Hippocampal formation (tissue), 2 donors: ENCODE results near the gene DOK6.
A peak's percentile ranks its signal among the peaks of the same experiment; 100 is the strongest.
"Not testable (repeated sequence)": the region's sequence is repeated elsewhere in the genome, so short reads cannot be mapped to it uniquely, and the experiment has no call there.

ENCODE experiments used
- DNase-seq, 2 donors: peaks; one replicate each; lab custom pipeline; 2025; lab: John Stamatoyannopoulos, UW

DOK6 gene

DNA sequence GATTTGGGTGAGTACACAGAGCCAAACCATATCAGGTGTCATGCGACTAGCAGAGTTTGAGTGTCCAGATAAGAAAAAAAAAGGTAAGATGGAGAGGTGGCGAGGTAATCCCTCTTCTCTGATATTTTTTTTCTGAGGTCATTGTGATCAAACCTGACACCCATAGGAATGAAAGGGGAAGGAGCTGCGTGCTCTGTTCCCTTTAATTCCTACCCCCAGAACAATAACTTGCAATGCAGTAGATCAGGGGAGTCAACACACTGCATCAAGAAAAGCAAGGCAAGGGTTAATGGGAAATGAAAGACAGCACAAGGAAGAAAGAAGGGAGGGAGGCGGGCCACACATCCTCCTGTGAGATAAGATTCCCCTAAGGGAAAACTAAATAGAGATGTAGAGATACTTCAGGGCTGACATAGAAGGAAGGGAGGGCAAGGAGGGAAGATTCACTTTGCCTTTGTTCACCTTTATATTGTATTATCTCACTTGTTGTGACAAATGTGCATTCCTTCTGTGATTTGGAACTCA lies 414.2 kb downstream of the DOK6 start:
- no peak for DNase-seq

DNA sequence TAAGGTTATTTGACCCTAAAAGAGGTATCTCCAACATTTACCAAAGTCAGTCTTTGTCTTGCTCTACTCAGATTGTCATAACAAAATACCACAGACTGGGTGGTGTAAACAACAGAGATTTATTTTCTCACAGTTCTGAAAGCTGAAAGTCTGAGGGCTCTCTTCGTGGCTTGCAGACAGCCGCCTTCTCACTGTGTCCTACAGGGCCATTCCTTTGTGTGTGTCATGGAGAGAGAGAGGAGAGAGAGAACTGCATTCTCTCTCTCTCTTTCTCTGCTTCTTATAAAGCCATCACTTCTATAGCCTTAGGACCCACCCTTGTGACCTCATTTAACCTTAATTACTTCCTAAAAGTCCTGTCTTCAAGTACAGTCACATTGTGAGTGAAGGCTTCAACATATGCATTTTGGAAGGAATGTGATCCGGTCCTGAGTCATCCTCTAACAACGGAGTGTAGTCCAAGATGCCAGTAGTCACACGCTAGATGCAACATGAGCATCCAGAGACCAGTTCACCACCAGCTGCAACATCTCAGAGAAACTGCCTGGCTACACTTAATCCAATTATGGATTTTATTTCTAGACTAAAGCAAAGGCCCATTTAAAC lies 416.8 kb downstream of the DOK6 start:
- DNase-seq, result no peak

DNA sequence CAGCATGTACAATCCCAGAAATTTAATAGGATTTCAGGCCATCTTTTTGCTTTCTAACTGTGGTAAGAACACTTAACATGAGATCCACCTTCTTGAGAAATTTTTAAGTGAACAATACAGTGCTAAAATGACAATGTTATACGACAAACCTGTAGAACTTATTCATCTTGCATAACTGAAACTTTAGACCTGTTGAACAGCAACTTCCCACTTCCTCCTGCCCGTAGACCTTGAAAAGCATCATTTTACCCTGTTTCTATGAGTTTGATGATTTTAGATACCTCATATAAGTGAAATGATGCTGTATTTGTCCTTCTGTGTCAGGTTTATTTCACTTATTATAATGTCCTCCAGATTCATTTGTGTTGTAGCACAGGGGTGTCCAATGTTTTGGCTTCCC lies 418.8 kb downstream of the DOK6 start:
- no peak for DNase-seq

DNA sequence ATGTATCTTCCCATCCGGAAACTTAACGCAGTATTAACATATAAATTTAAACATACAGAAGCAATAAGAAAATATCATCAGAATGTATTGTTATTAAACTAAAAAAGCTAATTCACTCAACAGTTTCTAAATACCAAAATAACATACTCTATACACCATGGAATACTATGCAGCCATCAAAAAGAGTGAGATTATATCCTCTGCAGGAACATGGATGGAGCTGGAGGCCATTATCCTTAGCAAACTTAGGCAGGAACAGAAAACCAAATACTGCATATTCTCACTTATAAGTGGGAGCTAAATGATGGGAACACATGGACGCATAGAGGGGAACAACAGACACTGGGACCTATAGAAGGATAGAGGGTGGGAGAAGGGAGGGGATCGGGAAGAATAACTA lies 419.9 kb downstream of the DOK6 start:
- DNase-seq, result no peak

DNA sequence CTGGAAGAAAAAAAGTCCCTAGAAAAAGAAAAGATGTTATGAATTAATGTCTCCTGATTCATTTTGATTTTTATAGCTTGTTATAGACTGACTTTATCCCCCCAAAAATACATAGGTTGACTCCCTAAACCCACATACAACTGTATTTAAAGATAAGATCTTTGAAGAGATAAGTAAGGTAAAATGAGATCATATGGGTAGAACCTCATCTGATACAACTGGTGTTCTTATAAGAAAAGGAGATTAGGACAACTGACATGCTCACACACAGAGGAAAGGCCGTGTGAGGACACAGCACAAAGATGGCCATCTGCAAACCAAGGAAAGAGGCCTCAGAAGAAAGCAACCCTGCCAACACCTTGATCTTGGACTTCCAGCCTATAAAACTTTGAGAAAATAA lies 429.5 kb downstream of the DOK6 start:
- no peak for DNase-seq

DNA sequence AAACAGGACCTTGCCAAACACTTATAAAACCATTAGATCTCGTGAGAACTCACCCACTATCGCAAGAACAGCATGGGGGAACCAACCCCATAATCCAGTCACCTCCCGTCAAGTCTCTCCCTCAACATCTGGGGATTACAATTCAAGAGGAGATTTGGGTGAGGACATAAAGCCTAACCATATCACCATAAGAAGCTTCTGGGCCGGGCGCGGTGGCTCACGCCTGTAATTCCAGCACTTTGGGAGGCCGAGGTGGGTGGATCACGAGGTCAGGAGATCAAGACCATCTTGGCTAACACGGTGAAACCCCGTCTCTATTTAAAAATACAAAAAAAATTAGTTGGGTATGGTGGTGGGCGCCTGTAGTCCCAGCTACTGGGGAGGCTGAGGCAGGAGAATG lies 434.3 kb downstream of the DOK6 start:
- not testable (repeated sequence) for DNase-seq

DNA sequence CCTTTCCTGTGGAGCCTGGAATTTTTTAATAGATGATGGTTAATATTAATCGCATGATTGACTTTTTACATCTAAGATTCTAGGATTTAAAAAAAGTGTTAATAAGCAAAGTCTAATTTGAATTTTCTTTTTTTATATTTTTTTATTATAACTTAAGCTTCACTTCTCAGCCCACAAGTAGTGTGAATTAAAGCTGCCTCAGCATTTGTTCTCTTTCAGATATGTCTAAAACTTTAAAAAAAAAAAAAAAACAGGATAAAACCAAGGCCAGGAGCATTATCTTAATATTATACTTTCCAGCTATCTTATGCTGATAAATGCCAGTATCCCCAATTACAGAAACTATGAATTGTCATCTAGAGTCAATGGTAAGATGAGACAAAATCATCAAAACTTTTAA lies 437.3 kb downstream of the DOK6 start:
- DNase-seq, result no peak

DNA sequence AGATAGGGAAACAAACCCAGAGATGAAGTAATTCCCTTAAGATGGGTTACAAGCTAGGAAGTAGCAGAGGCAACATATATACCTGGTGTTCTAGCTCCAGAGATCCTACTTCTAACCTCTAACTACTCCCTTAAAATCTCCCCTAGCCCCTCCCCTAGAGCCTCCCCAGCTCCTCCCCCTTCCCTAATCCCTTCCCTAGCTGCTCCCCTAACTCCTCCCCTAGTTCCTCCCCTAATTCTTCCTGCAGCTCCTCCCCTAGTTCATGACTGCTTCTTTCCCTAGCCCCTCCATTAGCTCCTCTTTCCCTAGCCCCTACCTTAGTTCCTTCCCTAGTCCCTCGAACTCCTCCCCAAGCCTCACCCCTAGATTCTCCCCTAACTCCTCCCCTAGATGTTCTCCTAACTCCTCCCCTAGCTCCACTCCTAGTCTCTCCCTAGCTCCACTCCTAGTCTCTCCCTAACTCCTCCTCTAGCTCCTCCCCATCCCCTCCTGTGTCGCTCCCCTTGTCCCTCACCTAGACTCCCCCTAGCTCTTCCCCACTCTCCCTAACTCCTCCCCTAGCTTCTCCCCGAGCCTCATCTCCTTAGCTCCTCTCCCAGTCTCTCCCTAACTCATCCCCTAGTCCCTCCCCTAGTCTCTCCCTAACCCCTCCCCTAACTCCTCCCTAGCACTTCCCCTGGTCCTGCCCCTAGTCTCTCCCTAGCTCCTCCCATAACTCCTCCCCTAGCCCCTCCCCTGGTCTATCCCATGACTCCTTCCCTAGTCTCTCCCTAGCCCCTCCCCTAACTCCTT lies 438.1 kb downstream of the DOK6 start:
- no peak for DNase-seq

DNA sequence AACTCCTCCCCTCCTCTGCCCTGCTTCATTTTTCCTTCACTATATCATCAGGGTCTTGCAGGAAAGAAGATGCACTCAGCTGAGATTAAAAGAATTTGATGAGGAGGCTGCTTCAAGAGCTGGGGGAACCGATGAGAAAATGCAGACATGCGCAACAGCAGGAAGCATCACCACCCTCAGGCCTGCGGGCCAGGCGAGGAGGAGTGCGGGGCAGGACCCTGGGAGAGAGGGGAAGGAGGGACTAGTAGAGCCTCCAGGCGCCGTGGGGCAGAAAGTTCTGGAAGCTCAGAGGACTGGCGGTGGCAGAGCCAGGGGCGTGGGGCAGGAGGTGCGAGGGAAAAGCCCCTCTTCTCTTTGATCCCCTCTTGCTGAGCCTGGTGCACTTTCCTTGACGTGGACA lies 438.8 kb downstream of the DOK6 start:
- DNase-seq, result no peak

DNA sequence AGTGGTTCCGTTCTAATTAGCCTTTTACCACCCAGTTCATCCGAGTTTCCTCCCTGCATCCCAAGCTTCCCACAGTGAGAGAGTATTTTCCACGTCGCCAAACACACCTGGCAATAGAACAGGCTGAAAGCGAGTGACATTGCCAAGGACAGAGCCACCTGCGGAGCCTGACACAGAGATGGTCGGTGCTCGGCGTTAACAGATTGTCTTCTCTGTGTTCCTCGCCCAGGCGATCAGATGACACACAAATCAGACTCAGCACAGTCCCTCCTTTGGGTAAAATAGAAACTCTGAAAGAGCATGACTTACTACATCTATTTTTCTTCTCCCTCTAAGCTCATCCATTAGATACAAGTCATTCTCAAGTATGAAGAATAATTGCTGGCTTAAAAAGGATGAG lies 439.3 kb downstream of the DOK6 start:
- no peak for DNase-seq

DNA sequence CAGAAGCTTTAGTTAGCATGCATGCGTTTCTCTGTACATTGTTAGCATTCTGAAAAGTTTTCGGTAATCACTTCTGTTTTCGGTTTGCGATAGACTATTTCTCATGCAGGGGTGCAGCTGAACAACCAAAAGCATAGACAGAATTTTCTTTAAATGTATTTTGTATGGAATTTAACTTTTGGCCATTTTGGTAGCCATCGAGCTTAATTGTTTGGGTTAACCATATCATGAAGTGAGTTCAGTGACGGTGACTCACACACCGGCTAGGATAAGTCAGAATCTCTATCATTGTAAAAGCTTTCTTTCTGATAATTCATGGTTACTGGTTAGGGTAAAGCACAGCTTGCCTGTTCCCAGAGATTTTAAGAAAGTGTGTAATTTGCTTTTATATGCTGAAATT lies 439.8 kb downstream of the DOK6 start:
- no peak for DNase-seq

DNA sequence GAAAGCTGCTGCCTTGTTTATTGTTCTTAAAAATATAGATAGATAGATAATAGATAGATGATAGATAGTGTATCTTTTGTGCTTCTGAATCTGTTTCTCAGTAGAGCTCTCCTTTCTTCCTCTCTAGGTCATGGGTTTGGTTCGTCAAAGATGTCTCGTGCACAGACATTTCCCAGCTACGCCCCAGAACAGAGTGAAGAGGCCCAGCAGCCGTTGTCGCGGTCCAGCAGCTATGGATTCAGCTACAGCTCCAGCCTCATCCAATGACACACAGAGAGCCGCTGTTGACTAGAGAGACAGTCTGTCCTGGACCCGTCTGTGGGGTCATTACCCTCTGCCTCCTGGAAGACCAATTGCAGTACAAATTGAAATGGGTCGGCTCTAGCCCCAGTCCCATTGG lies 440.4 kb downstream of the DOK6 start:
- DNase-seq, result no peak

DNA sequence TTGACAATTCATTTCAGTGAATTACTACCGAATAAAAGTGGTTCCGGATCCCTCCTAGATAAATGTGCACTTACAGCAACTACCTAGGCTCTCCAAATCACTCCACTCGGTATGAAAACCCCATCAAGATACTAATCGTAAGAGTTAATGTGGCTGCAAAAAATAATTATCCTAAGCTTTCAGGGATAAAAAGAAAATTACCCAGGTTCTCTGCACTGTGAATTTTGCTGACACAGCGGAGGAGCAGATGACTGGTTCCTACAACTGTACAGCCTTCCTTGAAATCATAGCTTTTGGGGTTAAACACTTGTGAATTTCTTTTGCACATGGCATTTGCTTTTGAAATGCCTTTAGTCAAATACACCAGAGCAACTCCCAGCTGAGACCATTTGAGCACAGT lies 442.3 kb downstream of the DOK6 start:
- no peak for DNase-seq

DNA sequence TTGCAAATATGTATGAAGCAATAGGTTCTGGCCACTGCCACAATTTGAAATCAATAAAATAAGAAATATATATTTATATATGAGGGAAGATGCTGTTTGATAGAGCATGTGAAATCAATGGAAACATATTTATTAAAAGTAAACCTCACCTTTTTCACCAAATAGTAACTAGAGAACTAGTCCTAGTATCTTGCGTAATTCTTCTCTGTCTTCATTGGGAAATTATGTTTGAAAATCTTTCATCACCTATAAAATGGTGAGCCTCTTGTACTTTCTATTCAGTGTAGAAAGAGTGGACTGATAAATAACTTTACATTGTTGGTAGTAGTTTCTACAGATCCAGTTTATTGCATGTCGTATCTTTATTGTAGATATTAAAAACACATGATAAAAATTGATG lies 444.0 kb downstream of the DOK6 start:
- no peak for DNase-seq

DNA sequence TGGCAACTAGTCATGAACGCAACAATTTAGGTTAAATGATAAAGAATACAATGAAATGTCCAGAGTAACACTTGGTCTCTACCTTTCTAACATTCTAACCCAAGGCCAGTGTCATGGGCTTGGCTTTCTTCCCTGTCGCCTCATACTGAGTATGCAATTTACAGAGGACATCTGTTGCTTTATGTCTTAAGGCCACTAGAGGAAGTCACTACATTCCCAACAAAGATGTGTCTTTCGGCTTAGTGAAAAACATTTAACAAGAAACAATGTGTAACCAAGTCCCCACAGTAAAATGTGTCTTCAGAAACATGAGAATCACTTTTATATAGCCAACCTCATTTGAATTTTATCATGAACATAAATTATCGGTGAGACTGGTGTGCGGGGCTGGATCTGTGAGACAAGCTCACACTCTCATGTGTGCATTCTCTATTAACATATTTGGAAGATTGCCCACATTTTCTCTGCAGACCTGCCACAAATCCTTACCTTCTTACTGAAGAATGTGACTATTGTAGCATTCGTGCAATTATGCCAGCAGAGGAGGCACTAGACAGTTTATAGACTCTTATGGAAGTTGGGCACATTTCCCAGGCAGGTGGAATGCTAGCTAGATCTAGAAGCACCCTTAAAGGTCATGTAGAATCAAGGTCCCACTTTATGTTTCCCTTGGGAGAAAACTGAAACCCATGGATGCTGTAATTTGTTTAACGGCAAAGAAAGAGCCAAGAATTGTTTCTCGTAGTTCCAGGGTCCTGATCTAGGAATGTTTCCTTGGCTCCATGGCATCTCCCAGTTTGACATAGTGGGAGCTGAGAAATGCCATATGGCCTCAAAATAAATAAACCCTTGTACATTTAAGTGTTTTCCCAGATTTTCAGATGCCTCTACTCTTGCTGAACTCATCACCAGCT lies 445.2 kb downstream of the DOK6 start:
- peak in 1 of 2 donors; percentile 5 for DNase-seq

DNA sequence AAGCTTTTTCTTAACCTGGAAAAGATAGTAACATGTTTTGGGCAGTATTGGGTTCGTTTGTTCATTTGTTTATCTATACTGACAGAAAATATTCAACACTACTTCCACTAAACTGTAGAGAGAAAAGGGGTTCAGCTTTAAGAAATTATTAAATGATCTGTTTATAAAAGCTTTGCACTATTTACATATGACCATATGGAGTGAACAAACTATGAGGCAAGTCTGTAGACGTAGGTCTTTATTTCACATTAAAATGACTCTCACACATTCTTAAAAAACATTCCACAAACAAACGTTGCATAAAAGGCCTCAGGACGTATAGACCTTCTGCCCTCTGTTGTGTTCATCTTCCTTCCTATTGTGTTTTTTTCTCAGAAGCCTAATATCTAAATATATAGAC lies 452.4 kb downstream of the DOK6 start:
- DNase-seq, result no peak

DNA sequence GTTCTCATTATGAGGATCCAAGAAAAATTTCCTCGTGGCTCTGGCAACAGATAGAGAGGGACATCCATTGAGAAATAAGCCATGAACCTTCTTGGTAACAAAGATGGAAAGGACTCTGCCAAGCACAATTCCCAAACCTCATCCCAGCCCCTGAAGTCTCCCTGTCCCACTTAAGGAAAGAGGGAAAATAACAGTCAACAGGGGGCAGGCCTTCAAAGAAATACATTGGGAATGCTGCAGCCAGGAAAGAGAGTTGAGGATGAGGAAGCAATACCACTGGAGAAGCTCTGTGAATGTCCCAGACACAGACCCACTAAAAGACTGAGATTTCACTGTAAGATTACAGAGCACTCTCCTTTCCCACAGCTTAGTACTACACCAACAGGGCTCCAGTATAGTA lies 453.8 kb downstream of the DOK6 start:
- DNase-seq, result no peak

DNA sequence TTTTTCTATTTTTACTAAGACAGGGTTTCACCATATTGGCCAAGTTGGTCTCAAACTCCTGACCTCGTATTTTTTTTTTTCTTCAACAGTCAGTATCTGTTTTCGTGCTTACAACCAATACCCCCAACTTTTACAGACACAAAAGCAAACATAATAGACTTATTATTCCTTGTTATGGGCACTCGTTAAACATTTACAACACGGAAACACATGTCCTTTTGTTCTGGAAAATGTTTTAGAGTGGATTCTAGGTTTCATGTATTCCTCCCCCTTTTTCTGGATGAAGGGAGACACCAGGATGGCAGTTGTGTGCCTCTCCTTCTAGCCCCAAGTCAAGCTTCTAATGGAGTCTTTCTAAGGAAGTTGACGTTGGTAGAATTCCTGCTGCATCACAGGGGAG lies 458.2 kb downstream of the DOK6 start:
- DNase-seq, result no peak

DNA sequence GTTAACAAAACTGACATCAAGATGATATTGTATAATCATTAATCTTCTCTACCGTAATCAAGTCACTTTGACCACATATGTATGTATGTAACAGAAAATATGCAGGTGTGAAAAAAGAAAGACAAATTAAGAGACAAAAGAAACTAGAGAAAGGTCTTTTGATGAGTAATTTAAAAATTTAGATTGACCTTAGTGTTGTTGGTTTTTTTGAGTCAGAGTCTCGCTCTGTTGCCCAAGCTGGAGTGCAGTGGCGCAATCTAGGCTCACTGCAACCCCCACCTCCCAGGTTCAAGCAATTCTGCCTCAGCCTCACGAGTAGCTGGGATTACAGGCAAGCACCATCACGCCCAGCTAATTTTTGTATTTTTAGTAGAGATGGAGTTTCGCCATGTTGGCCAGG lies 464.1 kb downstream of the DOK6 start:
- not testable (repeated sequence) for DNase-seq

DNA sequence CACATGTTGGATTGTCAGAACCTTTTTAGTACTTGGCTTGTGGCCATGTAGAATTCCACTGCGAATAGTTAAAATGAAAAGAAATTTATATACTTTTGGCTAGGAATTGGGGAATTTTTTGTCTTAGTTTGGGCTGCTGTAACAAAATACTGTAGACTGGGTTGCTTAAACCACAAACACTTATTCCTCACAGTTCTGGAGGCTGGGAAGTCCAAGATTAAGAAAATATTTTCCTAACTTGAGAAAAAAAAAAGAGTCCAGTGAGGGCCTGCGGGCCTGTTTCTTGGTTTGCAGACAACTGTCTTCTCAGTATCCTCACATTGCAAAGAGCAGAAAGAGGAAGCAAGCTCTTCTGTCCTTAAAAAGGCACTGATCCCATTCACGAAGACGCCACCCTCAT lies 465.1 kb downstream of the DOK6 start:
- no peak for DNase-seq

DNA sequence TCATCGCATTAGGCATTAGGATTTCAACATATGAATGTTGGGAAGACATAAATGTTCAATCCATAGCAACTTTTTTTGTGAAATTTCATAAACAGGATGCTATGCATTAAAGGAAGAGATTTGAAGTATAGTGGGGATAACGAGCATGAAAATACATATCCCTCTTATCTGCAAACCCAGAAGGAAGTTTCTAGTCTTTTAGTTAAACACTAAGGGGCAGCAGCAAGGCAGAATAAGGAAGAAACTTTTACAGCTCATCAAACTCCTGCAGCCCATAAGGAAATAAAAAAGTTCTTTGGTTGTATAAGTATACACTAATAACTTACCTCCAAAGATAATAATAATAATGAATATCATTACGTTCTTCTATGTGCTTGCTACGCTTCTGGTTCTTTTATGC lies 465.5 kb downstream of the DOK6 start:
- no peak for DNase-seq

DNA sequence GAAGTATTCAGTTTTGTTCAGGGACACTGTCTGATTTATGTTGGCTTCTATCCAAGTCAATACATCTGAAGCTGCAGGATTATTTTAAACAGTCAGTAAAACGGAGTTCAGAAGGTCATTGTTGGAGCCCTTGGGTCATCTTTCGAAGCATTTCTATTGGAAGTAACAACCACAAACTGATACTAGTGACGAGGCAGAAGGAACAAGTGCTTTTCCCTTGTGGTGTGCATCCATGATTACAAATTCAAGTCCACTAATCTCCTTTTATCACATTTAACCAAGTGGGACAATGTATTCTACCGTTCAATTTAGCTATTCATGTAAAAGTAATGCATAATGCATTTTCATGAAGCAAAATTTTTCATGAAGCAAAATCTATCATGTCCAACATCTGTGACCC lies 470.0 kb downstream of the DOK6 start:
- no peak for DNase-seq

DNA sequence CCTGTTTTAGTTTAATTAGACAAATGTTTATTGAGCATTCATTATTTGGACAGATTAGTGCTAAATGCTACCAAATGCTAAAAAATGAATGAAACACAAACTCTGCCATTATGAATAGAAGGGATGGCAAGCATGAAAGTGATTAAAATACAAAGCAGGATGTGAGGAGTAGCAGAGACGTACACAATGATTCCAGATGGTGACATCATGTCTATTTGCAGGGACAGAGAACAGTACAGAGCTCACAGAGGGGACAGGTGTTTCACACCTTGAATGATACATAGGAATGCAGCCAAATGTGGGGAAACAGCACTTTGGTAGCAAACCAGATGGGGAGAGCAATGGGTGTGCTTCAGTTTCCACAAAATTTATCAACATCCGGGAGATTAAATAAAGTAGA lies 470.7 kb downstream of the DOK6 start:
- DNase-seq, result no peak
